HEK293 (cell line): ENCODE measurements around the gene METTL25B.
A peak's percentile ranks its signal among the peaks of the same experiment; 100 is the strongest.

Source experiments
- CTCF ChIA-PET: fragments of 350-600 bp; formaldehyde crosslinking; extraction: SDS; loops from one replicate; lab custom pipeline; 2021; ENCODE audit warnings: antibody characterized with exemption; lab: Yijun Ruan, JAX
- POLR2A ChIA-PET: fragments of 300-600 bp; formaldehyde crosslinking; extraction: SDS; loops from one replicate; lab custom pipeline; 2020; ENCODE audit warnings: antibody characterized with exemption, inconsistent platforms; lab: Yijun Ruan, JAX
- H3K27ac ChIP-seq: fragments of 200-500 bp; sonication (Bioruptor generic); 2 replicates; pipeline ENCODE4 v1.5.1; 2014; ENCODE audit warnings: low read depth, low read length, control low read depth, inconsistent platforms; ENCODE audit errors: extremely low read depth
- H3K36me3 ChIP-seq, 2 experiments: fragments of 200-500 bp in 1 of 2; sonication (Bioruptor generic) in 1 of 2; 1 replicate in 1 of 2; 2 replicates in 1 of 2; pipeline ENCODE4 v1.5.1; 2014 to 2017; ENCODE audit warnings: inconsistent platforms in 2 of 2, low read length in 2 of 2; ENCODE audit not compliant: control insufficient read depth in 2 of 2, insufficient read depth in 1 of 2
- H3K4me1 ChIP-seq: fragments of 200-500 bp; sonication (Bioruptor generic); 2 replicates; pipeline ENCODE4 v1.5.1; 2014; ENCODE audit warnings: mild to moderate bottlenecking, low read length, inconsistent platforms; ENCODE audit not compliant: control insufficient read depth, insufficient read depth
- H3K4me3 ChIP-seq: 2 replicates; pipeline ENCODE4 v1.5.1; 2011; ENCODE audit warnings: low read depth, mild to moderate bottlenecking, control low read depth, low read length, moderate library complexity
- H3K9me3 ChIP-seq: fragments of 200-500 bp; sonication (Bioruptor generic); 2 replicates; pipeline ENCODE4 v1.5.1; 2014; ENCODE audit warnings: low read depth, low read length, inconsistent platforms; ENCODE audit not compliant: control insufficient read depth, insufficient read depth
- FEZF1 ChIP-seq: fragments of 450-650 bp; formaldehyde crosslinking; IDR thresholded peaks from 2 replicates; pipeline ENCODE4 v1.5.1; 2016; ENCODE audit warnings: missing biosample characterization, missing genetic modification characterization
- GLIS1 ChIP-seq: fragments of 450-650 bp; formaldehyde crosslinking; IDR thresholded peaks from 2 replicates; pipeline ENCODE4 v1.5.1; 2016; ENCODE audit warnings: missing biosample characterization, missing genetic modification characterization
- GLIS2 ChIP-seq: fragments of 450-650 bp; formaldehyde crosslinking; IDR thresholded peaks from 2 replicates; pipeline ENCODE4 v1.5.1; 2016; ENCODE audit warnings: missing biosample characterization, missing genetic modification characterization
- HOXD13 ChIP-seq: sonication (generic); formaldehyde crosslinking; IDR thresholded peaks from 2 replicates; pipeline ENCODE4 v1.8.0; 2022; ENCODE audit warnings: missing genetic modification reagents, borderline replicate concordance
- KLF16 ChIP-seq: fragments of 450-650 bp; formaldehyde crosslinking; IDR thresholded peaks from 2 replicates; pipeline ENCODE4 v1.5.1; 2017; ENCODE audit warnings: missing biosample characterization, missing genetic modification characterization
- SCRT2 ChIP-seq: fragments of 450-650 bp; formaldehyde crosslinking; IDR thresholded peaks from 2 replicates; pipeline ENCODE4 v1.5.1; 2016; ENCODE audit warnings: missing biosample characterization, missing genetic modification characterization
- ZNF132 ChIP-seq: fragments of 450-650 bp; formaldehyde crosslinking; IDR thresholded peaks from 2 replicates; pipeline ENCODE4 v1.5.1; 2017; ENCODE audit warnings: missing biosample characterization, missing genetic modification characterization, borderline replicate concordance
- ZNF19 ChIP-seq: fragments of 450-650 bp; formaldehyde crosslinking; IDR thresholded peaks from 2 replicates; pipeline ENCODE4; 2016; ENCODE audit warnings: missing biosample characterization, missing genetic modification characterization, low read depth
- ZNF302 ChIP-seq: fragments of 450-650 bp; formaldehyde crosslinking; IDR thresholded peaks from 2 replicates; pipeline ENCODE4 v1.5.1; 2016; ENCODE audit warnings: missing biosample characterization, missing genetic modification characterization, low read depth
- ZNF37A ChIP-seq: fragments of 450-650 bp; IDR thresholded peaks from 2 replicates; pipeline ENCODE4 v1.5.1; 2018; ENCODE audit warnings: missing biosample characterization, missing genetic modification characterization
- ZNF404 ChIP-seq: fragments of 450-650 bp; formaldehyde crosslinking; IDR thresholded peaks from 2 replicates; pipeline ENCODE4 v1.5.1; 2017; ENCODE audit warnings: missing biosample characterization, missing genetic modification characterization
- ZNF529 ChIP-seq: fragments of 450-650 bp; formaldehyde crosslinking; IDR thresholded peaks from 2 replicates; pipeline ENCODE4 v1.5.1; 2017; ENCODE audit warnings: missing genetic modification characterization, missing biosample characterization; ENCODE audit not compliant: insufficient replicate concordance
- ZNF530 ChIP-seq: fragments of 450-650 bp; formaldehyde crosslinking; IDR thresholded peaks from 2 replicates; pipeline ENCODE4 v1.5.1; 2016; ENCODE audit warnings: low read depth, missing biosample characterization, missing genetic modification characterization
- ZNF549 ChIP-seq: fragments of 450-650 bp; IDR thresholded peaks from 2 replicates; pipeline ENCODE4 v1.5.1; 2018; ENCODE audit warnings: missing biosample characterization, missing genetic modification characterization, mild to moderate bottlenecking, inconsistent platforms, moderate library complexity
- ZNF596 ChIP-seq: fragments of 450-650 bp; IDR thresholded peaks from 2 replicates; pipeline ENCODE4 v1.5.0; 2018; ENCODE audit warnings: missing biosample characterization, mild to moderate bottlenecking, missing genetic modification characterization, moderate library complexity
- ZNF610 ChIP-seq: fragments of 450-650 bp; formaldehyde crosslinking; IDR thresholded peaks from 2 replicates; pipeline ENCODE4 v1.5.1; 2016; ENCODE audit warnings: missing biosample characterization, missing genetic modification characterization, borderline replicate concordance
- ZNF707 ChIP-seq: fragments of 450-650 bp; formaldehyde crosslinking; IDR thresholded peaks from 2 replicates; pipeline ENCODE4 v1.5.1; 2016; ENCODE audit warnings: missing biosample characterization, missing genetic modification characterization
- ZNF768 ChIP-seq: fragments of 450-650 bp; formaldehyde crosslinking; IDR thresholded peaks from 2 replicates; pipeline ENCODE4 v1.5.1; 2018; ENCODE audit warnings: missing biosample characterization, mild to moderate bottlenecking, missing genetic modification characterization
- TF ChIP-seq, protein P1 (sequence below): fragments of 450-650 bp; IDR thresholded peaks from 2 replicates; pipeline ENCODE4 v1.5.1; 2018; ENCODE audit warnings: missing biosample characterization, mild to moderate bottlenecking, missing genetic modification characterization
- TF ChIP-seq, protein P2 (sequence below): fragments of 450-650 bp; formaldehyde crosslinking; IDR thresholded peaks from 2 replicates; pipeline ENCODE4 v1.5.1; 2016; ENCODE audit warnings: missing biosample characterization, missing genetic modification characterization
- TF ChIP-seq, protein P3 (sequence below): fragments of 450-650 bp; formaldehyde crosslinking; IDR thresholded peaks from 2 replicates; pipeline ENCODE4 v1.5.1; 2016; ENCODE audit warnings: missing biosample characterization, missing genetic modification characterization
- TF ChIP-seq, protein P4 (sequence below): fragments of 450-650 bp; formaldehyde crosslinking; IDR thresholded peaks from 2 replicates; pipeline ENCODE4 v1.5.0; 2017; ENCODE audit warnings: missing biosample characterization, missing genetic modification characterization, borderline replicate concordance
- TF ChIP-seq, protein P5 (sequence below): fragments of 450-650 bp; IDR thresholded peaks from 2 replicates; pipeline ENCODE4 v1.5.1; 2018; ENCODE audit warnings: missing biosample characterization, missing genetic modification characterization

METTL25B gene

DNA sequence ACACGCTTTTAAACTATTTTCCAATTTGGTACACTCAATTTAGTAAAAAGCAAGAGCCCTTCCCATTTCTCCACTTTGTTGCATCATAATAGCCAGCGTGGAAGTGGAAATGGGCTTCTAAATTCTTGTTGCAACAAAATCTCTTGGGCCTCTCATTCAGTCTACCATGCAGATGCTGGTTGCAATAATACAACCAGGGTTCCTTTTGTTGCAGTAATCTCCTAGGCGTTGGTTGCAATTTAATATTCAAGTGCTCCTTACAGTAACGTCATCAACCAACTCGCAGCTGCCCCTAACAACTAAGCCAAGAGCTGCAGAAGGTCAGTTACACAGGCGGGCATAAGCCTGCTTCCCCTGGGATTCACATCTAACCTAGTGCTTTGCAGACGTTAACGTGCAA is 25.9 kb downstream of the METTL25B start:
- H3K4me1 ChIP-seq, result 0 out of 2 replicates have a peak, but pooled peaks cover 2% of the 10 kb centered on the region
- ChIA-PET CTCF (interaction anchor here (1.1 to 1.3 kb wide), 2 partner anchors 12 to 65 kb away, joined by 3 to 4 read pairs; partner anchors contain the start of gene PRCC), POLR2A (interaction anchor here (0.5 kb wide), 1 partner anchor 10 kb away, joined by 5 read pairs; no protein-coding TSS in a partner anchor)
- H3K36me3 ChIP-seq, result peaks cover 0 to 7% of the 10 kb centered on the region in 2 experiments; a peak in 1 of 3 replicates
- H3K27ac ChIP-seq, result no peak overlapping the region
- H3K9me3 ChIP-seq, result no peaks in the 10 kb centered on the region
- TF ChIP-seq, protein P1, sequence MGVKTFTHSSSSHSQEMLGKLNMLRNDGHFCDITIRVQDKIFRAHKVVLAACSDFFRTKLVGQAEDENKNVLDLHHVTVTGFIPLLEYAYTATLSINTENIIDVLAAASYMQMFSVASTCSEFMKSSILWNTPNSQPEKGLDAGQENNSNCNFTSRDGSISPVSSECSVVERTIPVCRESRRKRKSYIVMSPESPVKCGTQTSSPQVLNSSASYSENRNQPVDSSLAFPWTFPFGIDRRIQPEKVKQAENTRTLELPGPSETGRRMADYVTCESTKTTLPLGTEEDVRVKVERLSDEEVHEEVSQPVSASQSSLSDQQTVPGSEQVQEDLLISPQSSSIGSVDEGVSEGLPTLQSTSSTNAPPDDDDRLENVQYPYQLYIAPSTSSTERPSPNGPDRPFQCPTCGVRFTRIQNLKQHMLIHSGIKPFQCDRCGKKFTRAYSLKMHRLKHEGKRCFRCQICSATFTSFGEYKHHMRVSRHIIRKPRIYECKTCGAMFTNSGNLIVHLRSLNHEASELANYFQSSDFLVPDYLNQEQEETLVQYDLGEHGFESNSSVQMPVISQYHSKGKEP (tag by site-specific recombination), result peak; percentile 79
- TF ChIP-seq ZNF768 (tag by site-specific recombination), result no peak
- TF ChIP-seq, all 188 proteins: peak for 1
- no peak overlapping the region for H3K4me3 ChIP-seq

DNA sequence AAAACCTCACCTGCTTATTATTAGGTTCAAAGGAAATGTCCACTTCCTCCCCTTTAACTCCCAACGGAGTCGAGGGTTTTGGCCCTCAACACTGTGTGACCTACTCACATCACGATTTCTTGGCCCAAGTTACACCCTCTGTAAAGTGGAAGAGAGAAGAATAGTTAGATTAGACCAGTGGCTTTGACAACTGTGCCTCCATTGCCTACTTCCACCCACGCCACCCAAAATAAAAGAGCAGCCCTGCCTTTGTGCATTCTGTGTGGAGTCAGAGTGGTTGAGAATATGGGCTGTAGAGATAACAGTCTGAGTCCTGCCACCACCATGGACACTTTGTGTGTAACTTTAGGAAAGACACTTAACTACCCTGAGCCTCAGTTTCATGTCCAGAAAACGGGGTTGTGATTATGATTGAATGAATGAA is 27.3 kb downstream of the METTL25B start:
- Histone ChIP-seq H3K27ac (no peak overlapping the region), H3K4me1 (no peaks in the 10 kb centered on the region), H3K4me3 (no peak overlapping the region), H3K36me3 (no peaks in the 10 kb centered on the region), H3K9me3 (no peaks in the 10 kb centered on the region)
- TF ChIP-seq ZNF132 (tag by site-specific recombination) (no peak), ZNF19 (tag by site-specific recombination) (no peak), SCRT2 (no peak), KLF16 (tag by site-specific recombination) (no peak), ZNF610 (no peak), ZNF549 (tag by site-specific recombination) (no peak), ZNF707 (tag by site-specific recombination) (no peak)
- TF ChIP-seq, protein P2, sequence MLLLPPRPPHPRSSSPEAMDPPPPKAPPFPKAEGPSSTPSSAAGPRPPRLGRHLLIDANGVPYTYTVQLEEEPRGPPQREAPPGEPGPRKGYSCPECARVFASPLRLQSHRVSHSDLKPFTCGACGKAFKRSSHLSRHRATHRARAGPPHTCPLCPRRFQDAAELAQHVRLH, result no peak
- TF ChIP-seq, protein P3, sequence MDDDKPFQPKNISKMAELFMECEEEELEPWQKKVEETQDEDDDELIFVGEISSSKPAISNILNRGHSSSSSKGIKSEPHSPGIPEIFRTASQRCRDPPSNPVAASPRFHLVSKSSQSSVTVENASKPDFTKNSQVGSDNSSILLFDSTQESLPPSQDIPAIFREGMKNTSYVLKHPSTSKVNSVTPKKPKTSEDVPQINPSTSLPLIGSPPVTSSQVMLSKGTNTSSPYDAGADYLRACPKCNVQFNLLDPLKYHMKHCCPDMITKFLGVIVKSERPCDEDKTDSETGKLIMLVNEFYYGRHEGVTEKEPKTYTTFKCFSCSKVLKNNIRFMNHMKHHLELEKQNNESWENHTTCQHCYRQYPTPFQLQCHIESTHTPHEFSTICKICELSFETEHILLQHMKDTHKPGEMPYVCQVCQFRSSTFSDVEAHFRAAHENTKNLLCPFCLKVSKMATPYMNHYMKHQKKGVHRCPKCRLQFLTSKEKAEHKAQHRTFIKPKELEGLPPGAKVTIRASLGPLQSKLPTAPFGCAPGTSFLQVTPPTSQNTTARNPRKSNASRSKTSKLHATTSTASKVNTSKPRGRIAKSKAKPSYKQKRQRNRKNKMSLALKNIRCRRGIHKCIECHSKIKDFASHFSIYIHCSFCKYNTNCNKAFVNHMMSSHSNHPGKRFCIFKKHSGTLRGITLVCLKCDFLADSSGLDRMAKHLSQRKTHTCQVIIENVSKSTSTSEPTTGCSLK (tag by site-specific recombination), result no peak
- POLR2A ChIA-PET, result interaction anchor here (0.6 to 1.8 kb wide), 3 partner anchors 9 to 52 kb away, joined by 3 to 6 read pairs (median 6); partner anchors contain the start of gene PRCC
- CTCF ChIA-PET, result interaction anchor here (1.1 to 2.0 kb wide), 4 partner anchors 8 to 105 kb away, joined by 3 to 6 read pairs (median 5); partner anchors contain the start of gene NTRK1

DNA sequence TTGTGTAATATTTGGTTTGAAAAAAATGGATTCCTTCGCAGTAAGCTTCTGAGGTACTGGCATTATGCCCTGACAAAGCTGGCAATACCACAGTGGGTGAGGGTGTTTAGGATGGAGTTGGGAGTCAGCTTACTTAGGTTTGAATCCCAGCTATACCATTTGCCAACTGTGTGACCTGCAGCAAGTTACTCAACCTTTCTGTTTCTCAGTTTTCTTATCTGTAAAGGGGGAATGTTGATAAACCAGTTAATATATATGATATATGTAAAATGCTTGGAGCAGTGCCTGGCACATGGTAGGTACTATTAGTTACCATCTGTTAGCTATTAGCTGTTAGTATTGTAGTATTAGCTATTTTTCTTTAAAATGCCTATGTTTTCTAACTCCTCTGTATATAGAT is 28.1 kb downstream of the METTL25B start:
- H3K9me3 ChIP-seq, result no peaks in the 10 kb centered on the region
- H3K4me1 ChIP-seq, result no peaks in the 10 kb centered on the region
- H3K27ac ChIP-seq, result no peak overlapping the region
- ChIA-PET CTCF (interaction anchor here (0.6 to 2.0 kb wide), 6 partner anchors 9 to 104 kb away, joined by 3 to 7 read pairs (median 5); partner anchors contain the start of genes NTRK1 and PRCC), POLR2A (interaction anchor here (0.6 to 1.8 kb wide), 7 partner anchors 8 to 51 kb away, joined by 3 to 6 read pairs (median 4); partner anchors contain the start of genes ISG20L2, METTL25B, MRPL24 and PRCC)
- no peaks in the 10 kb centered on the region for H3K36me3 ChIP-seq
- no peak overlapping the region for H3K4me3 ChIP-seq
- TF ChIP-seq ZNF549 (tag by site-specific recombination) (no peak), ZNF529 (tag by site-specific recombination) (no peak), ZNF610 (no peak), ZNF530 (tag by site-specific recombination) (no peak), HOXD13 (CRISPR knock-in tag) (no peak), GLIS2 (no peak), ZNF596 (tag by site-specific recombination) (no peak), GLIS1 (tag by site-specific recombination) (no peak), ZNF302 (tag by site-specific recombination) (no peak), ZNF404 (tag by site-specific recombination) (no peak), ZNF37A (tag by site-specific recombination) (no peak), FEZF1 (no peak)
- TF ChIP-seq, protein P4, sequence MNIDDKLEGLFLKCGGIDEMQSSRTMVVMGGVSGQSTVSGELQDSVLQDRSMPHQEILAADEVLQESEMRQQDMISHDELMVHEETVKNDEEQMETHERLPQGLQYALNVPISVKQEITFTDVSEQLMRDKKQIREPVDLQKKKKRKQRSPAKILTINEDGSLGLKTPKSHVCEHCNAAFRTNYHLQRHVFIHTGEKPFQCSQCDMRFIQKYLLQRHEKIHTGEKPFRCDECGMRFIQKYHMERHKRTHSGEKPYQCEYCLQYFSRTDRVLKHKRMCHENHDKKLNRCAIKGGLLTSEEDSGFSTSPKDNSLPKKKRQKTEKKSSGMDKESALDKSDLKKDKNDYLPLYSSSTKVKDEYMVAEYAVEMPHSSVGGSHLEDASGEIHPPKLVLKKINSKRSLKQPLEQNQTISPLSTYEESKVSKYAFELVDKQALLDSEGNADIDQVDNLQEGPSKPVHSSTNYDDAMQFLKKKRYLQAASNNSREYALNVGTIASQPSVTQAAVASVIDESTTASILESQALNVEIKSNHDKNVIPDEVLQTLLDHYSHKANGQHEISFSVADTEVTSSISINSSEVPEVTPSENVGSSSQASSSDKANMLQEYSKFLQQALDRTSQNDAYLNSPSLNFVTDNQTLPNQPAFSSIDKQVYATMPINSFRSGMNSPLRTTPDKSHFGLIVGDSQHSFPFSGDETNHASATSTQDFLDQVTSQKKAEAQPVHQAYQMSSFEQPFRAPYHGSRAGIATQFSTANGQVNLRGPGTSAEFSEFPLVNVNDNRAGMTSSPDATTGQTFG (tag by site-specific recombination), result no peak
- TF ChIP-seq, protein P5, sequence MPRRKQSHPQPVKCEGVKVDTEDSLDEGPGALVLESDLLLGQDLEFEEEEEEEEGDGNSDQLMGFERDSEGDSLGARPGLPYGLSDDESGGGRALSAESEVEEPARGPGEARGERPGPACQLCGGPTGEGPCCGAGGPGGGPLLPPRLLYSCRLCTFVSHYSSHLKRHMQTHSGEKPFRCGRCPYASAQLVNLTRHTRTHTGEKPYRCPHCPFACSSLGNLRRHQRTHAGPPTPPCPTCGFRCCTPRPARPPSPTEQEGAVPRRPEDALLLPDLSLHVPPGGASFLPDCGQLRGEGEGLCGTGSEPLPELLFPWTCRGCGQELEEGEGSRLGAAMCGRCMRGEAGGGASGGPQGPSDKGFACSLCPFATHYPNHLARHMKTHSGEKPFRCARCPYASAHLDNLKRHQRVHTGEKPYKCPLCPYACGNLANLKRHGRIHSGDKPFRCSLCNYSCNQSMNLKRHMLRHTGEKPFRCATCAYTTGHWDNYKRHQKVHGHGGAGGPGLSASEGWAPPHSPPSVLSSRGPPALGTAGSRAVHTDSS (tag by site-specific recombination), result no peak
